OCI-LY3 (cell line): ENCODE measurements around the gene MYH15.

Experiments used
- H2AFZ ChIP-seq: fragments of 200-600, 300-600 bp; shearing (Covaris generic); 2 replicates; pipeline ENCODE4 v1.6.0; 2014; ENCODE audit warnings: antibody characterized with exemption, low read depth, low read length
- H3K27ac ChIP-seq: fragments of 200-600, 300-600 bp; sonication (generic); 2 replicates; pipeline ENCODE4 v1.5.1; 2014; ENCODE audit warnings: mild to moderate bottlenecking, low read length, moderate library complexity, mixed read lengths
- H3K27me3 ChIP-seq: fragments of 200-600, 300-600 bp; sonication (generic); 2 replicates; pipeline ENCODE4 v1.6.1; 2014; ENCODE audit warnings: low read depth, low read length, mixed read lengths
- H3K36me3 ChIP-seq: fragments of 200-600, 300-600 bp; sonication (generic); replicated peaks from 2 replicates; pipeline ENCODE3; 2014; ENCODE audit warnings: low read depth, low read length, mixed read lengths
- H3K4me1 ChIP-seq: fragments of 300-600, 200-600 bp; sonication (generic); 2 replicates; pipeline ENCODE4 v1.6.1; 2014; ENCODE audit warnings: low read length, mixed read lengths
- H3K4me2 ChIP-seq: fragments of 200-600, 300-600 bp; sonication (generic); 2 replicates; pipeline ENCODE4 v1.6.1; 2014; ENCODE audit warnings: low read length, mixed read lengths
- H3K4me3 ChIP-seq: fragments of 300-600, 200-600 bp; sonication (generic); 2 replicates; pipeline ENCODE4 v1.5.1; 2014; ENCODE audit warnings: antibody characterized with exemption, mild to moderate bottlenecking, low read length, moderate library complexity
- H3K79me2 ChIP-seq: fragments of 300-600, 200-600 bp; shearing (Covaris generic); 2 replicates; pipeline ENCODE4 v1.6.1; 2014; ENCODE audit warnings: mild to moderate bottlenecking, low read length, mixed read lengths
- H3K9ac ChIP-seq: fragments of 300-600, 200-600 bp; shearing (Covaris generic); 2 replicates; pipeline ENCODE4 v1.6.0; 2014; ENCODE audit warnings: mild to moderate bottlenecking, low read length, moderate library complexity
- H3K9me3 ChIP-seq: fragments of 200-600, 300-600 bp; shearing (Covaris generic); 2 replicates; pipeline ENCODE4 v1.6.1; 2014; ENCODE audit warnings: low read length, mixed read lengths; ENCODE audit not compliant: insufficient read depth
- H4K20me1 ChIP-seq: fragments of 200-600, 300-600 bp; sonication (generic); 2 replicates; pipeline ENCODE4 v1.6.1; 2016; ENCODE audit warnings: low read length, mixed read lengths; ENCODE audit not compliant: insufficient read depth
- EZH2phosphoT487 ChIP-seq: fragments of 200-600 bp; shearing (Covaris generic); IDR thresholded peaks from 2 replicates; pipeline ENCODE4 v1.6.1; 2018; ENCODE audit warnings: antibody characterized with exemption, mixed run types, low read depth
- TF ChIP-seq, protein P1 (sequence below): fragments of 200-600, 300-600 bp; sonication (generic); IDR thresholded peaks from 2 replicates; pipeline ENCODE4 v1.5.1; 2014; ENCODE audit warnings: antibody characterized with exemption, low read length, low read depth

MYH15 gene

DNA sequence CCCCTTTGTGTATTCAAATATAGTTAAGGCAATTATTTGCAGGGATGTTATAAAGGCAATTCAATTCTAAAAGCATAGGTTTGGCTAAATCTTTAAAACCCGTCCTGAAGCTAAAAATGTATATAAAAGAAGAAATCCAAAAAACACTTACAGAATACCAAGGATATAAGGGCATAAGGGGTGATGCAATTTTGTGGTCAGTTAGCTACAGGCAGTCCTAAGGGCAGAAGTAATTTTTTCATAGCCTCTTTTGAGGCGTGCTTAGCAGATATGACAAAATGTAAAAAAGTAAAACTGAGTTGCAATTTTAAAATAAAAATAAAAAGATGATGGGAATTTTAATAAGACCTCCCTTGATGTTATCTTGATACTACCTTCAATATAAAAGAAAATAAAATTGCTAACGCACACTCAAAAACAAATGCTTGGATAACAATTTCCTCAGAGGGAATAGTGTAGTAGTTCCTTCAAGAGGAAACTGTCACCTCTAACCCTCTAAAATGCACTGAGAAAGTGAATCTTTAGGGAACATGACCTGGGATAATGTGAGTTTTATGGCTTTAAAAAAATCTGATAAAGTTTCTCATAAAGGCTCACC is 104.2 kb downstream of the MYH15 start:
- peaks cover 19% of the 10 kb centered on the region for H3K4me1 ChIP-seq
- H3K79me2 ChIP-seq, result no peaks in the 10 kb centered on the region
- H3K4me3 ChIP-seq, result no peak overlapping the region
- H3K27ac ChIP-seq, result no peak overlapping the region
- H3K4me2 ChIP-seq, result 0 out of 2 replicates have a peak overlapping the region, but pooled peaks have one; percentile 80
- no peak overlapping the region for H2AFZ ChIP-seq
- H3K27me3 ChIP-seq, result no peaks in the 10 kb centered on the region
- H3K36me3 ChIP-seq, result no peaks in the 10 kb centered on the region
- no peaks in the 10 kb centered on the region for H3K9me3 ChIP-seq
- TF ChIP-seq, protein P1, sequence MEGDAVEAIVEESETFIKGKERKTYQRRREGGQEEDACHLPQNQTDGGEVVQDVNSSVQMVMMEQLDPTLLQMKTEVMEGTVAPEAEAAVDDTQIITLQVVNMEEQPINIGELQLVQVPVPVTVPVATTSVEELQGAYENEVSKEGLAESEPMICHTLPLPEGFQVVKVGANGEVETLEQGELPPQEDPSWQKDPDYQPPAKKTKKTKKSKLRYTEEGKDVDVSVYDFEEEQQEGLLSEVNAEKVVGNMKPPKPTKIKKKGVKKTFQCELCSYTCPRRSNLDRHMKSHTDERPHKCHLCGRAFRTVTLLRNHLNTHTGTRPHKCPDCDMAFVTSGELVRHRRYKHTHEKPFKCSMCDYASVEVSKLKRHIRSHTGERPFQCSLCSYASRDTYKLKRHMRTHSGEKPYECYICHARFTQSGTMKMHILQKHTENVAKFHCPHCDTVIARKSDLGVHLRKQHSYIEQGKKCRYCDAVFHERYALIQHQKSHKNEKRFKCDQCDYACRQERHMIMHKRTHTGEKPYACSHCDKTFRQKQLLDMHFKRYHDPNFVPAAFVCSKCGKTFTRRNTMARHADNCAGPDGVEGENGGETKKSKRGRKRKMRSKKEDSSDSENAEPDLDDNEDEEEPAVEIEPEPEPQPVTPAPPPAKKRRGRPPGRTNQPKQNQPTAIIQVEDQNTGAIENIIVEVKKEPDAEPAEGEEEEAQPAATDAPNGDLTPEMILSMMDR, result no peak
- TF ChIP-seq EZH2phosphoT487, result no peak
- H4K20me1 ChIP-seq, result no peaks in the 10 kb centered on the region
- H3K9ac ChIP-seq, result no peak overlapping the region

DNA sequence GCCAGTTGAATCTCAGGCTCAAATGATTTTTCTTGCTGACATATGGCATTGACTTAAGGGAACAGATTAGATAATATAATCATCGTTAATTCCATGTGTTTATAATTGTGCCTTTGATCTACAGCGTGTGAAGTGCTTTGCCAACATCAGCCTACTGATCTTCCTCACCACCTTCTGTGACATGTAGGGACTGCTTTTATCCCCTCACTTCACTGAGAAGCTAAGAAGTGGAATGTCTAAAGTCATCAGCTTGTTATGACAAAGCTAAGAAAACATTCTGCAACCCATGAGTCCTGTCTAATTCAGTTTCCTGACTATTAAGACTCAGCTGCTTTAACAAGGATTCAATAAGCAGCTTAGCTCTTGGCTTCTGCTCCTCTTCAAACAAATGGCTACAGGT is 106.0 kb downstream of the MYH15 start:
- H3K27me3 ChIP-seq, result no peaks in the 10 kb centered on the region
- TF ChIP-seq EZH2phosphoT487, result no peak
- TF ChIP-seq, protein P1, result no peak
- no peak overlapping the region for H3K9ac ChIP-seq
- H3K4me3 ChIP-seq, result no peak overlapping the region
- no peak overlapping the region for H2AFZ ChIP-seq
- H3K27ac ChIP-seq, result no peak overlapping the region
- H4K20me1 ChIP-seq, result no peaks in the 10 kb centered on the region
- H3K79me2 ChIP-seq, result no peaks in the 10 kb centered on the region
- H3K9me3 ChIP-seq, result no peaks in the 10 kb centered on the region
- H3K4me2 ChIP-seq, result no peak overlapping the region
- peaks cover 19% of the 10 kb centered on the region for H3K4me1 ChIP-seq
- H3K36me3 ChIP-seq, result no peaks in the 10 kb centered on the region

DNA sequence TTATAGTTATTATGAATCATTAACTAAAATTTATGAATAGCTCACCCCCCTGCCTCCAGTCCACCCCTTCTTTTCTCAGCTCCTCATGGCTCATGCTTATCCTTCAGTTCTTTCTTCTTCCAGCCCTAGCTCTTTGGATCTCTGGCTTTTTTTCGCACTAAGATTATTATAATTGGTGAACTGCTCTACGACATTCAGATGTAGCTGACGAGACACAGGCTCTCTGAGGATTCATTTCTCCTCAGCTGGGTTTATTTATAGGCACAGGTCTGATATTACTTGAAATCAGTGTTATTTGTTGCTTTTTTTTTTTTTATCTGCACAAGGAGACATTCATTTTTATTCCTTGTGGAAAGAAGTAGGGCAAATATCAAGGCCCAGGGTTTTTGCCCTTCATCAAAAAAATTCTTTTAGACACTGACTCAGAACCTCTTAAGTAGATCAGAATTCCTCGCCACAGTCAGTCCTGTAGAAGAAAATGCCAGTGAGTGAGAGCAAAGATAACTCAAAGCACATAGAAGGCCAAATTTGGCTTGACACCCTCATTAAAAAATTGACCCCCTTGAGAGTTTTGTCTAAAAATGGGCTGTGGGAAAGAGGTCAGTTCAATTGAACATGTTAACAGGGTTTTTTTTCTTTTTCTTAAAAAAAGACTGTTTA is 106.6 kb downstream of the MYH15 start:
- no peak overlapping the region for H3K27ac ChIP-seq
- no peaks in the 10 kb centered on the region for H3K79me2 ChIP-seq
- no peak overlapping the region for H2AFZ ChIP-seq
- no peak overlapping the region for H3K4me2 ChIP-seq
- H3K4me1 ChIP-seq, result peaks cover 19% of the 10 kb centered on the region
- no peaks in the 10 kb centered on the region for H3K36me3 ChIP-seq
- no peak overlapping the region for H3K4me3 ChIP-seq
- H3K9me3 ChIP-seq, result no peaks in the 10 kb centered on the region
- H3K9ac ChIP-seq, result no peak overlapping the region
- no peak for TF ChIP-seq EZH2phosphoT487
- TF ChIP-seq, protein P1, result no peak
- no peaks in the 10 kb centered on the region for H4K20me1 ChIP-seq
- no peaks in the 10 kb centered on the region for H3K27me3 ChIP-seq

DNA sequence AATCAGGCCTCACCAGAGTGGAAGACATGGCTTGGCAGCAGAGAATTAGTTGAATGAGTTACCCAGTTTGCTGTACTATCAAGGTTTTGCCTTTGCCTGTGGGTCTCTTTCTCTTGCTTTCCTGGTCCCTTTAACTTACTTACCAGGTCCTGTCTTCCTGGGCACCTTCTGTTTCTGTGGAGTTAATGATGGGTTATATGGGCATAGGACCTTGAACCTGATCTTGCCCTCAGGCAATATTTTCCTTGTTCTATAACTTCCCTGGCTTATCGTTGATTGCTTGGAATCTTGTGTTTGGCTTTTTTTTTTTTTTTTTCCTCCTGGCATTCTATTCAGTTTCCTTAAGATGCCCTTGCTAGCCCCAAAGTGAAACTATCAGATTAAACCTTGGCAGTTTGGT is 107.2 kb downstream of the MYH15 start:
- no peaks in the 10 kb centered on the region for H3K27me3 ChIP-seq
- no peak overlapping the region for H3K27ac ChIP-seq
- no peak for TF ChIP-seq EZH2phosphoT487
- TF ChIP-seq, protein P1, result no peak
- no peaks in the 10 kb centered on the region for H3K36me3 ChIP-seq
- H3K4me2 ChIP-seq, result no peak overlapping the region
- peaks cover 18% of the 10 kb centered on the region for H3K4me1 ChIP-seq
- H2AFZ ChIP-seq, result no peak overlapping the region
- no peak overlapping the region for H3K4me3 ChIP-seq
- no peaks in the 10 kb centered on the region for H3K79me2 ChIP-seq
- no peaks in the 10 kb centered on the region for H4K20me1 ChIP-seq
- H3K9ac ChIP-seq, result no peak overlapping the region
- no peaks in the 10 kb centered on the region for H3K9me3 ChIP-seq
